ENCODE results near the gene IMP3. TPM values are rescaled to one million over a fixed set of nuclear protein-coding genes. Genes with fewer than 3 reads are reported as not detected.

Gene IMP3
- total and polyA plus RNA-seq, 9 of the 15 experiments (the other 6 are each of a cell fraction or from before 2014, with no cell fraction given): 14.5 to 160 (median 74.4) TPM

- TF ChIP-seq HDAC3 (IDR thresholded peaks at IDR 0.05; ENCODE audit: borderline replicate concordance, partially characterized antibody) (no peak), SP1 (CRISPR knock-in tag; IDR thresholded peaks at IDR 0.05) (peak; percentile 78), USF2 (CRISPR knock-in tag; IDR thresholded peaks at IDR 0.05) (no peak), FOXA3 (CRISPR knock-in tag; conservative IDR thresholded peaks at IDR 0.05 in 1 of 2, IDR thresholded peaks at IDR 0.05 in 1 of 2) (no peak), BMI1 (IDR thresholded peaks at IDR 0.05; ENCODE audit: low read length) (no peak), TGIF2 (CRISPR knock-in tag; IDR thresholded peaks at IDR 0.05) (no peak), ZNF280A (IDR thresholded peaks at IDR 0.05; ENCODE audit: low read depth, partially characterized antibody) (no peak), RAD21 (CRISPR knock-in tag; conservative IDR thresholded peaks at IDR 0.05 in 1 of 2, IDR thresholded peaks at IDR 0.05 in 1 of 2) (no peak), SIN3A (IDR thresholded peaks at IDR 0.05; ENCODE audit: borderline replicate concordance in 2 of 2, control insufficient read depth in 1 of 2, low read depth in 2 of 2, low read length in 2 of 2) (peak; percentile 37 to 78; a peak in 2 of 4 replicates), ELF2 (CRISPR knock-in tag; IDR thresholded peaks at IDR 0.05) (peak; percentile 84), E4F1 (CRISPR knock-in tag; IDR thresholded peaks at IDR 0.05; ENCODE audit: borderline replicate concordance) (no peak), ETV6 (IDR thresholded peaks at IDR 0.05; ENCODE audit: borderline replicate concordance in 1 of 2, low read depth in 2 of 2, low read length in 1 of 2) (peak; percentile 98 to 99), ETV6 (CRISPR knock-in tag; IDR thresholded peaks at IDR 0.05; ENCODE audit: borderline replicate concordance) (no peak), NR2C1 (IDR thresholded peaks at IDR 0.05) (no peak), NR2C1 (tag; IDR thresholded peaks at IDR 0.05) (no peak), NFIX (CRISPR knock-in tag; IDR thresholded peaks at IDR 0.05; ENCODE audit: low read depth) (no peak), DLX4 (CRISPR knock-in tag; IDR thresholded peaks at IDR 0.05) (no peak), ZC3H11A (IDR thresholded peaks at IDR 0.05; ENCODE audit: low read depth, low read length) (no peak), ZNF76 (CRISPR knock-in tag; IDR thresholded peaks at IDR 0.05; ENCODE audit: borderline replicate concordance) (0 out of 2 replicates have a peak, but pooled peaks have one; percentile 41), ZNF780A (CRISPR knock-in tag; IDR thresholded peaks at IDR 0.05) (no peak), ILK (tag; IDR thresholded peaks at IDR 0.05; ENCODE audit: borderline replicate concordance, low read depth) (no peak), ZNF561 (CRISPR knock-in tag; conservative IDR thresholded peaks at IDR 0.05) (no peak)
These were observed 14.3 kb downstream of the IMP3 start, which contains the start of gene SNUPN (continued) for GRCh38 chr15:75625542-75626347.
